ENCODE data around the gene LPP. TPM values are rescaled to one million over a fixed set of nuclear protein-coding genes. Genes with fewer than 3 reads are reported as not detected.

Gene LPP
- total and polyA plus RNA-seq, 9 of the 15 experiments (the other 6 are each of a cell fraction or from before 2014, with no cell fraction given): 0.07 to 0.18 TPM; not detected in 7

DNA sequence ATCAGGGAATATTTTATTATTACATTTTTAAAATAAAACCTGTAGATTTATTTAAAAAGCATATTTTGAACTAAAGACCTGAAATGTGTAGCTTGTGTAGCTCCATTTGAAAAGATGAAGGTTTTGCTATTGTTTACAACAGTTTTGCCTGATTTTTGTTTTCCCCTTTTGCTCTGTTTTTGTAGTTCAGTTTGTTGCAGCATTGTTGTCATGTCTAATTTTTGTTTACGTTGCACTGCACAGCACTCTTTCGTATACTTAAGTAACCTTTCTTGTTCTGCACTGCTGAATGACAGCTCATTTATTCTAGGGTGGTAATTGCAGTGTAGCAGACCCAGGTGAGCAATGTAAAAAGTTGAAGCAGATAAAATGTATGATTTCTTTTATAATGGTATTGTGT is 435.8 kb downstream of the LPP start (continued):
- TF ChIP-seq SREBF2 (CRISPR knock-in tag; IDR thresholded peaks at IDR 0.05): no peak
- no peak for TF ChIP-seq CAMTA2 (CRISPR knock-in tag; conservative IDR thresholded peaks at IDR 0.05)
- TF ChIP-seq ZBTB1 (CRISPR knock-in tag; IDR thresholded peaks at IDR 0.05; ENCODE audit: borderline replicate concordance, low read depth): no peak
- TF ChIP-seq ZBTB17 (CRISPR knock-in tag; IDR thresholded peaks at IDR 0.05): no peak
- TF ChIP-seq MXI1 (IDR thresholded peaks at IDR 0.05; ENCODE audit: low read depth, low read length): no peak
- TF ChIP-seq ASH1L (IDR thresholded peaks at IDR 0.05; ENCODE audit: borderline replicate concordance, low read depth, partially characterized antibody): no peak
- TF ChIP-seq CHD1 (IDR thresholded peaks at IDR 0.05; ENCODE audit: low read length): no peak
- TF ChIP-seq, protein P1, sequence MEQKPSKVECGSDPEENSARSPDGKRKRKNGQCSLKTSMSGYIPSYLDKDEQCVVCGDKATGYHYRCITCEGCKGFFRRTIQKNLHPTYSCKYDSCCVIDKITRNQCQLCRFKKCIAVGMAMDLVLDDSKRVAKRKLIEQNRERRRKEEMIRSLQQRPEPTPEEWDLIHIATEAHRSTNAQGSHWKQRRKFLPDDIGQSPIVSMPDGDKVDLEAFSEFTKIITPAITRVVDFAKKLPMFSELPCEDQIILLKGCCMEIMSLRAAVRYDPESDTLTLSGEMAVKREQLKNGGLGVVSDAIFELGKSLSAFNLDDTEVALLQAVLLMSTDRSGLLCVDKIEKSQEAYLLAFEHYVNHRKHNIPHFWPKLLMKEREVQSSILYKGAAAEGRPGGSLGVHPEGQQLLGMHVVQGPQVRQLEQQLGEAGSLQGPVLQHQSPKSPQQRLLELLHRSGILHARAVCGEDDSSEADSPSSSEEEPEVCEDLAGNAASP (IDR thresholded peaks at IDR 0.05): no peak

DNA sequence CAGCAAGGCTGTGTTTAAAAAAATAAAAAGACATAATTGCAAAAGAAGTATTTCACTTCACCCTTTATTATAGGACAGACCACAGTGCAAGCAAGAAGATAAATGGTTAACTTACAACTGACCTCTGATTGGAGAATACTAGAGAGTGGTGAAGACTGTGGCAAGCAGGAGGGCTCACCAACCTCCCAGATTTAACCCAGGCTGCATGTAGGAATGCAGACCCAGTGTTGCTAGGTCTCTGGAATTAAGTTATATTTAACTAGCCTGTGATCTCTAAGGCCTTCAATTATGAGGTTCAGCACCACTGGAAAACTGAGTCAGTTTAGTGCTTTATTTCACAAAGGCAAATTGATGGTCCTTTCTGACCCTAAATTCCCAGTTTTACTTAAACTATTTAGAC is 436.6 kb downstream of the LPP start:
- H3K9ac ChIP-seq (ENCODE audit: insufficient read depth in 1 of 2, low read depth in 2 of 2, low read length in 2 of 2): no peak overlapping the region
- no peaks in the 10 kb centered on the region for H3K27me3 ChIP-seq (ENCODE audit: control insufficient read depth in 2 of 2, insufficient read depth in 2 of 2, low read length in 2 of 2)
- intact Hi-C loops (cut with micrococcal nuclease): no loop called here
- BruUV-seq (replicated peaks): no TSS peak
- TF ChIP-seq ZFP36 (IDR thresholded peaks at IDR 0.05; ENCODE audit: low read depth, low read length, partially characterized antibody): no peak
- FAIRE-seq (no peak), DNase-seq (ENCODE audit: extremely low read depth in 1 of 4, low spot score in 3 of 4) (no peak), ATAC-seq (no peak)
- H3K27ac ChIP-seq (ENCODE audit: extremely low read depth, low read depth, low read length): no peak overlapping the region
- no peaks in the 10 kb centered on the region for H3K9me3 ChIP-seq (replicated peaks; ENCODE audit: control insufficient read depth, insufficient read depth, low read depth, low read length)
- CTCF ChIA-PET (ENCODE audit: low intra/inter-chr PET ratio): no interaction called here
- no peaks in the 10 kb centered on the region for H3K4me1 ChIP-seq (replicated peaks in 1 of 2; ENCODE audit: control insufficient read depth in 2 of 2, insufficient read depth in 2 of 2, low read length in 2 of 2)
- POLR2A ChIA-PET: no interaction called here
- in situ Hi-C loops (cut with MboI): no loop called here
- no peaks in the 10 kb centered on the region for H4K20me1 ChIP-seq (replicated peaks; ENCODE audit: control insufficient read depth, insufficient read depth, low read length)
- H3K4me3 ChIP-seq: no peak overlapping the region
- H3K4me2 ChIP-seq (ENCODE audit: insufficient read depth, low read length): no peak overlapping the region
- H3K79me2 ChIP-seq (ENCODE audit: control insufficient read depth, insufficient read depth, low read length): no peaks in the 10 kb centered on the region
- H3K9me1 ChIP-seq (ENCODE audit: control insufficient read depth, insufficient read depth, low read length): no peaks in the 10 kb centered on the region
- no peak overlapping the region for H2AFZ ChIP-seq (ENCODE audit: low read depth, low read length)
- no peaks in the 10 kb centered on the region for H3K36me3 ChIP-seq (ENCODE audit: control insufficient read depth, insufficient read depth, low read length)

Measured in K562 (cell line).